ENCODE measurements around the gene ARL1.
A peak's percentile ranks its signal among the peaks of the same experiment; 100 is the strongest.
"Not testable (repeated sequence)": the region's sequence is repeated elsewhere in the genome, so short reads cannot be mapped to it uniquely, and the experiment has no call there.

Gene ARL1

GRCh38 chr12:101407436-101408345 lies at the start of gene ARL1:
Gene ARL1, minus strand, starts transcription at chr12:101407772. Its CDS starts 127 bp downstream, at chr12:101407645.
- DNase-seq, result peak; percentile 78

GRCh38 chr12:101455685-101456084 lies 48.1 kb upstream of the ARL1 start:
- DNase-seq, result peak; percentile 13

- no peak for DNase-seq
Observed at GRCh38 chr12:101441461-101442224, 34.1 kb upstream of the ARL1 start.

- no peak for DNase-seq
Observed at GRCh38 chr12:101439236-101439635, 31.7 kb upstream of the ARL1 start.

- DNase-seq, result no peak
Observed at GRCh38 chr12:101436136-101436535, 28.6 kb upstream of the ARL1 start.

GRCh38 chr12:101430456-101430855 lies 22.9 kb upstream of the ARL1 start:
- no peak for DNase-seq

GRCh38 chr12:101424620-101425019 lies 17.0 kb upstream of the ARL1 start:
- no peak for DNase-seq

GRCh38 chr12:101422066-101422465 lies 14.5 kb upstream of the ARL1 start:
- not testable (repeated sequence) for DNase-seq

GRCh38 chr12:101415228-101415627 lies 7.7 kb upstream of the ARL1 start:
- no peak for DNase-seq

GRCh38 chr12:101414533-101415119 lies 7.1 kb upstream of the ARL1 start:
- DNase-seq, result peak; percentile 12

- DNase-seq, result not testable (repeated sequence)
Observed at GRCh38 chr12:101410169-101410568, 2.6 kb upstream of the ARL1 start.

GRCh38 chr12:101407049-101407435 lies 530 bp downstream of the ARL1 start:
- DNase-seq, result no peak

- not testable (repeated sequence) for DNase-seq
Observed at GRCh38 chr12:101391181-101391580, 16.4 kb downstream of the ARL1 start.

GRCh38 chr12:101379149-101379548 lies 28.4 kb downstream of the ARL1 start:
- no peak for DNase-seq

- DNase-seq, result no peak
Observed at GRCh38 chr12:101375573-101375972, 32.0 kb downstream of the ARL1 start.

GRCh38 chr12:101372431-101372830 lies 35.1 kb downstream of the ARL1 start:
- no peak for DNase-seq

GRCh38 chr12:101368016-101368415 lies 39.6 kb downstream of the ARL1 start:
- DNase-seq, result no peak

- no peak for DNase-seq
Observed at GRCh38 chr12:101361455-101361854, 46.1 kb downstream of the ARL1 start.

- no peak for DNase-seq
Observed at GRCh38 chr12:101356794-101357193, 50.8 kb downstream of the ARL1 start.

- DNase-seq, result no peak
Observed at GRCh38 chr12:101351682-101352081, 55.9 kb downstream of the ARL1 start.

- DNase-seq, result no peak
Observed at GRCh38 chr12:101343893-101344292, 63.7 kb downstream of the ARL1 start.
